NB4 (cell line): Measurements from ENCODE around the gene SPTY2D1.
"Not testable (repeated sequence)": the region's sequence is repeated elsewhere in the genome, so short reads cannot be mapped to it uniquely, and the experiment has no call there.

ENCODE experiments used
- DNase-seq: peaks from one replicate; pipeline ENCODE4 v3.0.0; 2010; ENCODE audit warnings: low read depth
- H3K4me3 ChIP-seq: one replicate; pipeline ENCODE4 v1.5.1; 2011; ENCODE audit warnings: mild to moderate bottlenecking, low read depth, low read length, moderate library complexity
- MYC ChIP-seq: IDR thresholded peaks from 2 replicates; pipeline ENCODE4 v1.6.1; 2011; ENCODE audit warnings: low read depth, low read length
- POLR2A ChIP-seq: IDR thresholded peaks from 2 replicates; pipeline ENCODE4 v1.6.1; 2011; ENCODE audit warnings: mild to moderate bottlenecking; ENCODE audit not compliant: insufficient read length; ENCODE audit errors: extremely low read depth
- TF ChIP-seq, protein P1 (sequence below): IDR thresholded peaks from one replicate; pipeline ENCODE4 v1.5.1; 2012; ENCODE audit warnings: low read depth, low read length
- TF ChIP-seq, protein P2 (sequence below): IDR thresholded peaks from 2 replicates; pipeline ENCODE4 v1.6.1; 2011; ENCODE audit warnings: low read depth, low read length

Gene SPTY2D1

DNA sequence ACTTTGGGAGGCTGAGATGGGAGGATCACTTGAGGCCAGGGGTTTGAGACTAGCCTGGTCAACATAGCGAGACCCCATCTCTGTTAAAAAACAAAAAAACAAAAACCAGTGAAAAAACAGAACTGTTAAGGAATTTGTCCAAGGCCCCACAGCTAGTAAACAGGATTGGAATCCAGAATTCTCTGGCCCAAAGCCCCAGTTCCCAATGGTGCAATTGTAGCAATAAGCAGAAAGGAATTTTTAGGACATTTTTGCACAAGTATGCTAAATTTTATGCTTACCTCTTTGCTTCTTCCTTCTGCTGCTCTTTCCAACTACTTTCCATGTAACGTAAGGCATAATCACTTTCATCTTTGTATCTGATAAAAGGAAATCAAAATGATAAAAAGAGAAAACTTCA is 22.9 kb downstream of the SPTY2D1 start:
- TF ChIP-seq POLR2A (no peak), MYC (no peak)
- TF ChIP-seq, protein P1, sequence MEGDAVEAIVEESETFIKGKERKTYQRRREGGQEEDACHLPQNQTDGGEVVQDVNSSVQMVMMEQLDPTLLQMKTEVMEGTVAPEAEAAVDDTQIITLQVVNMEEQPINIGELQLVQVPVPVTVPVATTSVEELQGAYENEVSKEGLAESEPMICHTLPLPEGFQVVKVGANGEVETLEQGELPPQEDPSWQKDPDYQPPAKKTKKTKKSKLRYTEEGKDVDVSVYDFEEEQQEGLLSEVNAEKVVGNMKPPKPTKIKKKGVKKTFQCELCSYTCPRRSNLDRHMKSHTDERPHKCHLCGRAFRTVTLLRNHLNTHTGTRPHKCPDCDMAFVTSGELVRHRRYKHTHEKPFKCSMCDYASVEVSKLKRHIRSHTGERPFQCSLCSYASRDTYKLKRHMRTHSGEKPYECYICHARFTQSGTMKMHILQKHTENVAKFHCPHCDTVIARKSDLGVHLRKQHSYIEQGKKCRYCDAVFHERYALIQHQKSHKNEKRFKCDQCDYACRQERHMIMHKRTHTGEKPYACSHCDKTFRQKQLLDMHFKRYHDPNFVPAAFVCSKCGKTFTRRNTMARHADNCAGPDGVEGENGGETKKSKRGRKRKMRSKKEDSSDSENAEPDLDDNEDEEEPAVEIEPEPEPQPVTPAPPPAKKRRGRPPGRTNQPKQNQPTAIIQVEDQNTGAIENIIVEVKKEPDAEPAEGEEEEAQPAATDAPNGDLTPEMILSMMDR = no peak
- TF ChIP-seq, protein P2, sequence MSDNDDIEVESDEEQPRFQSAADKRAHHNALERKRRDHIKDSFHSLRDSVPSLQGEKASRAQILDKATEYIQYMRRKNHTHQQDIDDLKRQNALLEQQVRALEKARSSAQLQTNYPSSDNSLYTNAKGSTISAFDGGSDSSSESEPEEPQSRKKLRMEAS = no peak
- no peak overlapping the region for H3K4me3 ChIP-seq
- no peak for DNase-seq

DNA sequence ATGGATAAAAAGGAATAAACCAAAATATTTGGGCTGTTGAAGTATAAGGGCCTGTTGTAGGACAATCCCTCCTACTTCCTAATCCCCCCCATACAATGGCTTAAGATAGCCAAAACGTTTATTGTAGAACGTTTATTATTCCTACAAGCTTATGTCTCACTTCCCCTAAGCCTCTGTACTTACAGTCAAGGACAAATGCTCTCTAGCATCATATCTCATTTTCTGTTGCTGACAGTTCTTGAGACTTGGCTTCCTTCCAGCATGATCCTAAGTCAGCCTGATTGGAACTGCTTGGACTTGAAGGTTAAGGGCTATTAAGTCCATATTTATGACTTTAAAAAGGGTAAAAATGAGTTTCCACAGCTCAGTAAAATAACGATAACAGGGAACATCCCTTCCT is 25.8 kb downstream of the SPTY2D1 start:
- no peak overlapping the region for H3K4me3 ChIP-seq
- no peak for DNase-seq
- TF ChIP-seq, protein P1 = no peak
- TF ChIP-seq, protein P2 = no peak

DNA sequence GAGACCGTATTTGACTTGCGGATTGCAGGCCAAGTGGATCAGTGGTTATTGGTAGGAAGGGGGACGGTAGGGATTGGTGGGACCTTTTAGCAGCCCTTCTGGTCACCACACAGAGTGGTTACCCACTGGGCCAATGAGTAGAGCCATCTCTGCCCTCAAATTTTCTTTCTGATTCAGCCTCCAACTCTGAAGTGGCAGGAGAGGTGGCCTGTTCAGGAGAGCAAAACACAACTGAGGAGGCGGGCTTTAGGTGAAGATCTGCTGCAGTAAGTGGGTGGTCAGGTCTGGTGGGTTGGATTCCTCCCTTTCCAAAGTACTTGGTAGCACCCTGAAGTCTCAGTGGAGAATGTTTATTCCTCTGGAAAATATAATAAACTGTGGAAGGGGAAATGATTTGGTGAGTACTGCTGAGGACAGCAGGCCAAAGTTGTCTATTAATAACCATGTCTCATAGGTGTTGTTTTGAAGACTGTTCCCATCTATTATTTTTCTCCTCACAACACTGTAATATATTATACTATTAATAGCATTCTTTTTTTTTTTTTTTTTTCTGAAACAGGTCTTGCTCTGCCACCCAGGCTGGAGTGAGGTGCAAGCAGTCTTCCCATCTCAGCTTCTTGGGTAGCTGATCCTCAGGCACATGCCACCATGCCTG is 33.1 kb downstream of the SPTY2D1 start:
- H3K4me3 ChIP-seq = no peak overlapping the region
- no peak for DNase-seq
- TF ChIP-seq, protein P2 = no peak
- no peak for TF ChIP-seq MYC
- TF ChIP-seq, protein P1 = no peak
- no peak for TF ChIP-seq POLR2A

DNA sequence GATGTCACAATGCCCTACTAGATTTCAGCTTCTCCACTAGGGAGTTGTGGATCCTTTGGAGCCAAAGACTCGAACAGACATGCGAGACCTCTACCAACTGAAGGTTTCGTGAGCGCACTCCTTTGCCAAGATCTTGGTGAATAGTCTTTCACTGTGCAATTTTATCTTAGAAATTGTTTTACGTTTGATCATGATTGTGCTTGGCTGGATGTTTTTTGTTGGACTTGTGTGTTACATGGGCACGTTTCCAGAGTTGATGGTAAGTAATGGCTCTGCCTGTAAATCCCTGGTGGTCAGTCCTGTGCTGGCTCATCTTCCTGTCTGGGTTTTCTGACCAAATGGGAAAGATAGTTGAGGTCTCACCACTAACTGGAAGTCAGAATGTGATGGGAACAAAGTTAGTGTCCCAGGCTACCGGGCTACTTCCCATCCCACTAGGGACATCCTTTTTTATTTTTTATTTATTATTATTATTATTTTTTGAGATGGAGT is 34.4 kb downstream of the SPTY2D1 start, which contains the start of gene MISFA:
Gene MISFA (plus strand): TSS at position 51 of the 492 bp plus-strand sequence. CDS start 140 bp downstream, at position 191.
- TF ChIP-seq MYC (no peak), POLR2A (no peak)
- TF ChIP-seq, protein P1 = no peak
- TF ChIP-seq, protein P2 = no peak
- no peak for DNase-seq

DNA sequence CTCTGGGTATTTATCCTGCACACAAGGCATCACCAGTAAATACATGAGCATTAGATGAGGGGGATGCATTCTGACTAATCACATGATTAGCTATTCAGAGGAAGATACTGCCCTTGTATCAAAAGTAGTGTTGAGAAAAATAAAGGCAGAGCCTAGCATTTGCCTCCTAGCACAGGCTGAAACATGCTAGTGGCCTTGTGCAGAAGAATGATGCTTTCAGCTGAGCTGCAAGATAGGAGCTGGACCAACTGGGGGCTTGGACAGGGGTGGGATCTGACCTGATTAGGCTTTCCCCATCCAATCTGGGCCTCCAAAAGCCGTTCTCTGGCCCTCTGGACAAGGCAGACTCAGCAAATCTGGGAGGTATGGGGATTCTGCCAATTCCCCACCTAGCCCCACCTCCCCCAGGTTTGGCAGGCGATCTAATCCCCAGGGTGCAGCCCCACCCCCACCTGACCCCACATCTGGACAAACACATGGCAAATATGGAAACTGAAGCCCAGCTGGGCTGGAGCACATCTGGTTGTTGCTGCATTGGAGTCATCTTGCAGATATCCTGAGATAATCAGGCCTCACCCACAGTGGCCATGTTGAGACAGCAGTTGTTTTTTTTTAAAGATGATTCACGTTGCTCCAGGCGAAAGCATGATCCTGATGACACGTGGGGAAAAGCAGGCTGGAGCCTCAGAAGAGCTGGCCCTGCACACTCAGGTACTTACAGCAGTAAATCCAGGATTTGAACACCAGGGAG is 39.0 kb downstream of the SPTY2D1 start:
- TF ChIP-seq, protein P2 = no peak
- TF ChIP-seq, protein P1 = no peak
- no peak for TF ChIP-seq POLR2A
- no peak overlapping the region for H3K4me3 ChIP-seq
- DNase-seq = no peak

More for the DNA sequence above, 34.4 kb downstream of the SPTY2D1 start, which contains the start of gene MISFA:
- H3K4me3 ChIP-seq = no peak within 1 kb of the TSS

DNA sequence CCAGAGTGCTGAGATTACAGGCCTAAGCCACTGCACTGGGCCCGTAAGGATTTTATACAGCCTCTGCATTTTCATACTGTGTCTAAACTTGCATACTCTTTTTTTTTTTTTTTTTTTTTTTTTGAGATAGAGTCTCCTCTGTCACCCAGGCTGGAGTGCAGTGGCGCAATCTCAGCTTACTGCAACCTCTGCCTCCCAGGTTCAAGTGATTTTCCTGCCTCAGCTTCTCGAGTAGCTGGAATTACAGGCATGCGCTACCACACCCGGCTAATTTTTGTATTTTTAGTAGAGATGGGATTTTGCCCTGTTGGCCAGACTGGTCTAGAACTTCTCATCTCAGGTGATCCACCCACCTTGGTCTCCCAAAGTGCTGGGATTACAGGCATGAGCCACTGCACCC is 40.1 kb downstream of the SPTY2D1 start:
- not testable (repeated sequence) for DNase-seq, H3K4me3 ChIP-seq
